Measurements from ENCODE around the gene STPG2.

STPG2 gene

GRCh38 chr4:98143001-98143899 is at the start of gene STPG2:
Gene STPG2 (minus strand): TSS chr4:98143476.
- no peak for DNase-seq

GRCh38 chr4:98185279-98185678 is 42.0 kb upstream of the STPG2 start:
- no peak for DNase-seq

- DNase-seq = no peak
These were observed 38.5 kb upstream of the STPG2 start for GRCh38 chr4:98181809-98182208.

- DNase-seq = no peak
These were observed 36.7 kb upstream of the STPG2 start for GRCh38 chr4:98179951-98180350.

GRCh38 chr4:98176531-98176930 is 33.3 kb upstream of the STPG2 start:
- DNase-seq = no peak

GRCh38 chr4:98170035-98170434 is 26.8 kb upstream of the STPG2 start:
- DNase-seq = no peak

- DNase-seq = no peak
These were observed 23.4 kb upstream of the STPG2 start for GRCh38 chr4:98166731-98167041.

- no peak for DNase-seq
These were observed 22.9 kb upstream of the STPG2 start for GRCh38 chr4:98166025-98166730.

- no peak for DNase-seq
These were observed 19.4 kb upstream of the STPG2 start for GRCh38 chr4:98162696-98163095.

GRCh38 chr4:98151145-98151924 is 8.1 kb upstream of the STPG2 start:
- peak; percentile 2 for DNase-seq

- DNase-seq = no peak
These were observed 7.0 kb upstream of the STPG2 start for GRCh38 chr4:98150092-98150761.

- no peak for DNase-seq
These were observed 5.6 kb upstream of the STPG2 start for GRCh38 chr4:98148856-98149255.

- DNase-seq = no peak
These were observed 17.1 kb downstream of the STPG2 start for GRCh38 chr4:98126141-98126540.

- no peak for DNase-seq
These were observed 17.7 kb downstream of the STPG2 start for GRCh38 chr4:98125585-98125984.

GRCh38 chr4:98117363-98117762 is 25.9 kb downstream of the STPG2 start:
- DNase-seq = no peak

- no peak for DNase-seq
These were observed 30.3 kb downstream of the STPG2 start for GRCh38 chr4:98113012-98113411.

GRCh38 chr4:98110929-98111328 is 32.3 kb downstream of the STPG2 start:
- DNase-seq = no peak

GRCh38 chr4:98110214-98110613 is 33.1 kb downstream of the STPG2 start:
- DNase-seq = no peak

- DNase-seq = no peak
These were observed 40.6 kb downstream of the STPG2 start for GRCh38 chr4:98102660-98103059.

GRCh38 chr4:98101988-98102387 is 41.3 kb downstream of the STPG2 start:
- DNase-seq = no peak

- no peak for DNase-seq
These were observed 44.5 kb downstream of the STPG2 start for GRCh38 chr4:98098764-98099163.

GRCh38 chr4:98094118-98094517 is 49.2 kb downstream of the STPG2 start:
- DNase-seq = no peak

GRCh38 chr4:98093662-98094061 is 49.6 kb downstream of the STPG2 start:
- DNase-seq = no peak

Data from SIG-M5 (cell line).